ENCODE measurements around the gene C2CD2.

DNA sequence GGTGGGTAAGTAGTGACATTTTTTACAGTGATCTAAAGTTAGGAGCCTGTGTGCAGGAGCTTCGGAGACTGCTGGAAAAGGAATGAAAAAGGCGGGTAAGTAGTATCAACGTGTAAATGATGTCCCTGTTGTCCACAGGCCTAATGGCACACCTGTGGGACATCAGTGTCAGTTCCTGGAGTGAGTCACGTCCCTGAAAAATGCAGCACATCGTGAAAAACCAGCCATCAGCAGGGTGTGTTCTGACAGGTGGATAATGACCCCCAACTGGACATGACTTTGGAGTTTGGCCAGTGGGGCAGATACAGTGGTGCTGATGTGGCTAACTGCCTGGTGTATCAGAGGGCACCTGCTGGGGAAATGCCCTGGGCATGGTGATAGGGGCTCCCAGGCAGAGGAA, 62.7 kb downstream of the C2CD2 start:
- TF ChIP-seq CTCF (IDR thresholded peaks at IDR 0.05) (no peak), POLR2A (IDR thresholded peaks at IDR 0.05) (no peak)

Measured in uterus (tissue), 2 donors.